HepG2 (cell line): ENCODE results near the gene COMMD4. TPM values are rescaled to one million over a fixed set of nuclear protein-coding genes. Genes with fewer than 3 reads are reported as not detected.
A peak's percentile ranks its signal among the peaks of the same experiment; 100 is the strongest.

Experiments
- ATF1 ChIP-seq: IDR thresholded peaks from 2 replicates; pipeline ENCODE4 v1.6.1; 2016; ENCODE audit warnings: mild to moderate bottlenecking, control low read depth
- CBX5 ChIP-seq: sonication (generic); formaldehyde crosslinking; IDR thresholded peaks from 2 replicates; pipeline ENCODE4 v1.4.0; 2020; ENCODE audit warnings: missing genetic modification reagents, borderline replicate concordance
- GABPA ChIP-seq, 2 experiments: IDR thresholded peaks; 2 replicates each; pipeline ENCODE4 v1.6.1; 2011 to 2016; ENCODE audit warnings: low read depth in 2 of 2, low read length in 1 of 2, missing biosample characterization in 1 of 2, missing genetic modification characterization in 1 of 2
- GATAD2A ChIP-seq: IDR thresholded peaks from 2 replicates; pipeline ENCODE4 v1.6.1; 2016
- HOXA3 ChIP-seq: sonication (generic); formaldehyde crosslinking; IDR thresholded peaks from 2 replicates; pipeline ENCODE4 v1.5.0; 2020; ENCODE audit warnings: missing genetic modification reagents
- PHF20 ChIP-seq: sonication (generic); formaldehyde crosslinking; IDR thresholded peaks from 2 replicates; pipeline ENCODE4 v1.5.0; 2020; ENCODE audit warnings: mild to moderate bottlenecking, missing genetic modification reagents
- XBP1 ChIP-seq: sonication (generic); formaldehyde crosslinking; IDR thresholded peaks from 2 replicates; pipeline ENCODE4 v1.5.0; 2020; ENCODE audit warnings: missing genetic modification reagents
- YEATS2 ChIP-seq: sonication (generic); formaldehyde crosslinking; IDR thresholded peaks from 2 replicates; pipeline ENCODE4 v1.4.0; 2020; ENCODE audit warnings: missing genetic modification reagents, borderline replicate concordance
- ZBTB3 ChIP-seq: sonication (generic); formaldehyde crosslinking; IDR thresholded peaks from 2 replicates; pipeline ENCODE4 v1.4.0; 2020; ENCODE audit warnings: low read depth, mild to moderate bottlenecking, moderate library complexity, missing genetic modification reagents, borderline replicate concordance
- ZKSCAN1 ChIP-seq: fragments of 150-350 bp; IDR thresholded peaks from 2 replicates; pipeline ENCODE4 v1.6.1; 2014; ENCODE audit warnings: low read length
- ZNF44 ChIP-seq: sonication (generic); formaldehyde crosslinking; IDR thresholded peaks from 2 replicates; pipeline ENCODE4 v1.5.1; 2020; ENCODE audit warnings: mild to moderate bottlenecking, missing genetic modification reagents
- ZNF549 ChIP-seq: sonication (generic); formaldehyde crosslinking; IDR thresholded peaks from 2 replicates; pipeline ENCODE4 v1.5.0; 2020; ENCODE audit warnings: missing genetic modification reagents
- ZNF724P ChIP-seq: sonication (generic); formaldehyde crosslinking; IDR thresholded peaks from 2 replicates; pipeline ENCODE4 v1.8.0; 2022; ENCODE audit warnings: missing genetic modification reagents, borderline replicate concordance
- ZNF781 ChIP-seq: sonication (generic); formaldehyde crosslinking; IDR thresholded peaks from 2 replicates; pipeline ENCODE4 v1.5.1; 2020; ENCODE audit warnings: borderline replicate concordance, mild to moderate bottlenecking, missing genetic modification reagents; ENCODE audit errors: not compliant biosample characterization
- ZNF782 ChIP-seq: sonication (generic); formaldehyde crosslinking; IDR thresholded peaks from 2 replicates; pipeline ENCODE4 v1.4.0; 2020; ENCODE audit warnings: missing genetic modification reagents, mild to moderate bottlenecking, borderline replicate concordance
- polyA plus RNA-seq, 8 experiments: library from polyadenylated mRNA; depleted of rRNA in 3 of 8; stranded (reverse) in 7 of 8; unstranded in 1 of 8; fragments of >200 nt; fragmentation: Illumina TruSeq in 4 of 8; extraction: Trizol in 4 of 8; gene quantifications; 2 replicates each; pipeline versions ENCODE4 v1.2.1 to v1.2.3, GENCODE V29; 2011 to 2016; ENCODE audit warnings: low read depth in 4 of 8, missing spikeins in 1 of 8, mixed read lengths in 1 of 8; ENCODE audit not compliant: insufficient read depth in 1 of 8
- total RNA-seq, 5 experiments: library from RNA; depleted of rRNA; stranded (reverse); fragments of >200 nt; fragmentation: Illumina TruSeq; extraction: Trizol; gene quantifications; 2 replicates each; pipeline ENCODE4 v1.2.3, GENCODE V29; 2016; ENCODE audit warnings: low read depth in 1 of 5
- TF ChIP-seq, protein P1 (sequence below): sonication (generic); formaldehyde crosslinking; IDR thresholded peaks from 2 replicates; pipeline ENCODE4 v1.4.0; 2020; ENCODE audit warnings: missing genetic modification reagents, borderline replicate concordance
- TF ChIP-seq, protein P2 (sequence below): sonication (generic); formaldehyde crosslinking; IDR thresholded peaks from 2 replicates; pipeline ENCODE4 v1.5.0; 2020; ENCODE audit warnings: missing genetic modification reagents
- TF ChIP-seq, protein P3 (sequence below): sonication (generic); formaldehyde crosslinking; IDR thresholded peaks from 2 replicates; pipeline ENCODE4 v1.5.0; 2020; ENCODE audit warnings: mild to moderate bottlenecking, missing genetic modification reagents, borderline replicate concordance
- TF ChIP-seq, protein P4 (sequence below): sonication (generic); formaldehyde crosslinking; conservative IDR thresholded peaks from 2 replicates; pipeline ENCODE4 v1.5.0; 2020; ENCODE audit warnings: missing genetic modification reagents

COMMD4 gene
- total and polyA plus RNA-seq, 2 of the 13 experiments (the other 11 are each of a cell fraction or from before 2014, with no cell fraction given) = 45.8 to 89.9 TPM

DNA sequence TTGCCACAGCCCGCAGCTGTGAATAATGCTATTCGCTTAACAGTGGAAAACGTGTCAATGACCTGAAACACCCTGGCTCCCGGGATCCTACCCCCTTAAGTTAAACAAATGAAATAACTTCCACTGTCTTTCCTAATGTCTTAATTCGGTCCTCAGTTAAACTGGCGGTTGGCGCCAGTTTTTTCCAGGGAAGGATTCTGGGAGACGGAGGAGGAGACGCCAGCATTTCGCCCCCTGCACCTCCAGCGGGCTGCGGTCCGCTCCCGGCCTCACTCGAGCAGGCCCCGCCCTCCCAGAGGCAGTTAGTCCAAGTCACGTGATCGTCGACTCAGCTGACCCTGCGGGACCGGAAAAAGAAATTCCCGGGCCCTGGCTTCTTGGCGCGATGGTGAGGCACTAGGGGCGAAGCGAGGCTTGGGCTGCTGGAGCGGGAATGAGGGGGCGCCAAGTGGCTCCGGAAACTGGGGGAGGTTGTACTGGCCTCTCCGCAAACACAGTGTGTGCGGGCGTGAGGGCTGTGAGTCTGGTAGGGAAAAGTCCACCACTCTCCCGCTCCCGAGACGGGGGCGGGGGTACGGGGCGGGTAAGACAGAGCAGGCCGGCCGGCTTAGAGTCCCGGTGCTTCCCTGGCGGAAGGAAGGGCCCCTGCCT, at the start of gene COMMD4 (continued):
- TF ChIP-seq, protein P1, sequence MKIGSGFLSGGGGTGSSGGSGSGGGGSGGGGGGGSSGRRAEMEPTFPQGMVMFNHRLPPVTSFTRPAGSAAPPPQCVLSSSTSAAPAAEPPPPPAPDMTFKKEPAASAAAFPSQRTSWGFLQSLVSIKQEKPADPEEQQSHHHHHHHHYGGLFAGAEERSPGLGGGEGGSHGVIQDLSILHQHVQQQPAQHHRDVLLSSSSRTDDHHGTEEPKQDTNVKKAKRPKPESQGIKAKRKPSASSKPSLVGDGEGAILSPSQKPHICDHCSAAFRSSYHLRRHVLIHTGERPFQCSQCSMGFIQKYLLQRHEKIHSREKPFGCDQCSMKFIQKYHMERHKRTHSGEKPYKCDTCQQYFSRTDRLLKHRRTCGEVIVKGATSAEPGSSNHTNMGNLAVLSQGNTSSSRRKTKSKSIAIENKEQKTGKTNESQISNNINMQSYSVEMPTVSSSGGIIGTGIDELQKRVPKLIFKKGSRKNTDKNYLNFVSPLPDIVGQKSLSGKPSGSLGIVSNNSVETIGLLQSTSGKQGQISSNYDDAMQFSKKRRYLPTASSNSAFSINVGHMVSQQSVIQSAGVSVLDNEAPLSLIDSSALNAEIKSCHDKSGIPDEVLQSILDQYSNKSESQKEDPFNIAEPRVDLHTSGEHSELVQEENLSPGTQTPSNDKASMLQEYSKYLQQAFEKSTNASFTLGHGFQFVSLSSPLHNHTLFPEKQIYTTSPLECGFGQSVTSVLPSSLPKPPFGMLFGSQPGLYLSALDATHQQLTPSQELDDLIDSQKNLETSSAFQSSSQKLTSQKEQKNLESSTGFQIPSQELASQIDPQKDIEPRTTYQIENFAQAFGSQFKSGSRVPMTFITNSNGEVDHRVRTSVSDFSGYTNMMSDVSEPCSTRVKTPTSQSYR (CRISPR knock-in tag) = peak; percentile 16; the same call in 1 of the 2 replicates
- TF ChIP-seq ATF1 (CRISPR knock-in tag) (peak; percentile 50), CBX5 (CRISPR knock-in tag) (peak; percentile 87), ZNF44 (peak; percentile 41; the same call in 1 of the 2 replicates), GATAD2A (CRISPR knock-in tag) (peak; percentile 69), HOXA3 (CRISPR knock-in tag) (peak; percentile 89), YEATS2 (CRISPR knock-in tag) (peak; percentile 97), ZBTB3 (CRISPR knock-in tag) (0 out of 2 replicates have a peak, but pooled peaks have one; percentile 66), PHF20 (CRISPR knock-in tag) (peak; percentile 99), XBP1 (CRISPR knock-in tag) (no peak), ZNF549 (no peak), ZNF782 (CRISPR knock-in tag) (no peak), ZKSCAN1 (no peak), ZNF781 (peak; percentile 64), GABPA (IDR thresholded peaks at IDR 0.05; ENCODE audit: low read depth, low read length) (peak; percentile 43; the same call in 1 of the 2 replicates), GABPA (CRISPR knock-in tag; IDR thresholded peaks at IDR 0.05; ENCODE audit: low read depth) (peak; percentile 89), ZNF724P (CRISPR knock-in tag) (peak; percentile 36; the same call in 1 of the 2 replicates)
- TF ChIP-seq, protein P2, sequence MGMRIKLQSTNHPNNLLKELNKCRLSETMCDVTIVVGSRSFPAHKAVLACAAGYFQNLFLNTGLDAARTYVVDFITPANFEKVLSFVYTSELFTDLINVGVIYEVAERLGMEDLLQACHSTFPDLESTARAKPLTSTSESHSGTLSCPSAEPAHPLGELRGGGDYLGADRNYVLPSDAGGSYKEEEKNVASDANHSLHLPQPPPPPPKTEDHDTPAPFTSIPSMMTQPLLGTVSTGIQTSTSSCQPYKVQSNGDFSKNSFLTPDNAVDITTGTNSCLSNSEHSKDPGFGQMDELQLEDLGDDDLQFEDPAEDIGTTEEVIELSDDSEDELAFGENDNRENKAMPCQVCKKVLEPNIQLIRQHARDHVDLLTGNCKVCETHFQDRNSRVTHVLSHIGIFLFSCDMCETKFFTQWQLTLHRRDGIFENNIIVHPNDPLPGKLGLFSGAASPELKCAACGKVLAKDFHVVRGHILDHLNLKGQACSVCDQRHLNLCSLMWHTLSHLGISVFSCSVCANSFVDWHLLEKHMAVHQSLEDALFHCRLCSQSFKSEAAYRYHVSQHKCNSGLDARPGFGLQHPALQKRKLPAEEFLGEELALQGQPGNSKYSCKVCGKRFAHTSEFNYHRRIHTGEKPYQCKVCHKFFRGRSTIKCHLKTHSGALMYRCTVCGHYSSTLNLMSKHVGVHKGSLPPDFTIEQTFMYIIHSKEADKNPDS (CRISPR knock-in tag) = no peak
- TF ChIP-seq, protein P3, sequence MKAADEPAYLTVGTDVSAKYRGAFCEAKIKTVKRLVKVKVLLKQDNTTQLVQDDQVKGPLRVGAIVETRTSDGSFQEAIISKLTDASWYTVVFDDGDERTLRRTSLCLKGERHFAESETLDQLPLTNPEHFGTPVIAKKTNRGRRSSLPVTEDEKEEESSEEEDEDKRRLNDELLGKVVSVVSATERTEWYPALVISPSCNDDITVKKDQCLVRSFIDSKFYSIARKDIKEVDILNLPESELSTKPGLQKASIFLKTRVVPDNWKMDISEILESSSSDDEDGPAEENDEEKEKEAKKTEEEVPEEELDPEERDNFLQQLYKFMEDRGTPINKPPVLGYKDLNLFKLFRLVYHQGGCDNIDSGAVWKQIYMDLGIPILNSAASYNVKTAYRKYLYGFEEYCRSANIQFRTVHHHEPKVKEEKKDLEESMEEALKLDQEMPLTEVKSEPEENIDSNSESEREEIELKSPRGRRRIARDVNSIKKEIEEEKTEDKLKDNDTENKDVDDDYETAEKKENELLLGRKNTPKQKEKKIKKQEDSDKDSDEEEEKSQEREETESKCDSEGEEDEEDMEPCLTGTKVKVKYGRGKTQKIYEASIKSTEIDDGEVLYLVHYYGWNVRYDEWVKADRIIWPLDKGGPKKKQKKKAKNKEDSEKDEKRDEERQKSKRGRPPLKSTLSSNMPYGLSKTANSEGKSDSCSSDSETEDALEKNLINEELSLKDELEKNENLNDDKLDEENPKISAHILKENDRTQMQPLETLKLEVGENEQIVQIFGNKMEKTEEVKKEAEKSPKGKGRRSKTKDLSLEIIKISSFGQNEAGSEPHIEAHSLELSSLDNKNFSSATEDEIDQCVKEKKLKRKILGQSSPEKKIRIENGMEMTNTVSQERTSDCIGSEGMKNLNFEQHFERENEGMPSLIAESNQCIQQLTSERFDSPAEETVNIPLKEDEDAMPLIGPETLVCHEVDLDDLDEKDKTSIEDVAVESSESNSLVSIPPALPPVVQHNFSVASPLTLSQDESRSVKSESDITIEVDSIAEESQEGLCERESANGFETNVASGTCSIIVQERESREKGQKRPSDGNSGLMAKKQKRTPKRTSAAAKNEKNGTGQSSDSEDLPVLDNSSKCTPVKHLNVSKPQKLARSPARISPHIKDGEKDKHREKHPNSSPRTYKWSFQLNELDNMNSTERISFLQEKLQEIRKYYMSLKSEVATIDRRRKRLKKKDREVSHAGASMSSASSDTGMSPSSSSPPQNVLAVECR (CRISPR knock-in tag) = peak; percentile 98
- TF ChIP-seq, protein P4, sequence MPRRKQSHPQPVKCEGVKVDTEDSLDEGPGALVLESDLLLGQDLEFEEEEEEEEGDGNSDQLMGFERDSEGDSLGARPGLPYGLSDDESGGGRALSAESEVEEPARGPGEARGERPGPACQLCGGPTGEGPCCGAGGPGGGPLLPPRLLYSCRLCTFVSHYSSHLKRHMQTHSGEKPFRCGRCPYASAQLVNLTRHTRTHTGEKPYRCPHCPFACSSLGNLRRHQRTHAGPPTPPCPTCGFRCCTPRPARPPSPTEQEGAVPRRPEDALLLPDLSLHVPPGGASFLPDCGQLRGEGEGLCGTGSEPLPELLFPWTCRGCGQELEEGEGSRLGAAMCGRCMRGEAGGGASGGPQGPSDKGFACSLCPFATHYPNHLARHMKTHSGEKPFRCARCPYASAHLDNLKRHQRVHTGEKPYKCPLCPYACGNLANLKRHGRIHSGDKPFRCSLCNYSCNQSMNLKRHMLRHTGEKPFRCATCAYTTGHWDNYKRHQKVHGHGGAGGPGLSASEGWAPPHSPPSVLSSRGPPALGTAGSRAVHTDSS = no peak
